Measurements from ENCODE around the gene NRG2.
A peak's percentile ranks its signal among the peaks of the same experiment; 100 is the strongest.

DNA sequence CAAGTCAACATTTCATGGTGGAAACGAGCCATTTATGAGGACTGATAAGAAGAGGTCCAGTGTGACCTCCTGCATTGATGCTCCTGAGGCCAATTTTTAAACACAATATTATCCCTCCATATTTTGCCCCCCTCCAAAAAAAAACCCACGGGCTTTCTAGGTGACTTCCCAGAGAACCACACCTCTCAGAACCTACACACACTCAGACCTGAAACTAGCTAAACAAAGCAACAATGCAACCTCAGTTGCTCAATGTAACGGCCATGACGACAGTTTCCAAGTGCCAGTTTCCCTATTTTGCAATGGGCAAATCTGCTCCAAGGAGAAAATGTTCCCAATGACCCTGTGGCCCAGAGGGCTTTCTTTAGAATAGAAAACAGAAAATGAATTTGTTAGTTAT is 3.5 kb downstream of the NRG2 start:
- TF ChIP-seq, protein P1, sequence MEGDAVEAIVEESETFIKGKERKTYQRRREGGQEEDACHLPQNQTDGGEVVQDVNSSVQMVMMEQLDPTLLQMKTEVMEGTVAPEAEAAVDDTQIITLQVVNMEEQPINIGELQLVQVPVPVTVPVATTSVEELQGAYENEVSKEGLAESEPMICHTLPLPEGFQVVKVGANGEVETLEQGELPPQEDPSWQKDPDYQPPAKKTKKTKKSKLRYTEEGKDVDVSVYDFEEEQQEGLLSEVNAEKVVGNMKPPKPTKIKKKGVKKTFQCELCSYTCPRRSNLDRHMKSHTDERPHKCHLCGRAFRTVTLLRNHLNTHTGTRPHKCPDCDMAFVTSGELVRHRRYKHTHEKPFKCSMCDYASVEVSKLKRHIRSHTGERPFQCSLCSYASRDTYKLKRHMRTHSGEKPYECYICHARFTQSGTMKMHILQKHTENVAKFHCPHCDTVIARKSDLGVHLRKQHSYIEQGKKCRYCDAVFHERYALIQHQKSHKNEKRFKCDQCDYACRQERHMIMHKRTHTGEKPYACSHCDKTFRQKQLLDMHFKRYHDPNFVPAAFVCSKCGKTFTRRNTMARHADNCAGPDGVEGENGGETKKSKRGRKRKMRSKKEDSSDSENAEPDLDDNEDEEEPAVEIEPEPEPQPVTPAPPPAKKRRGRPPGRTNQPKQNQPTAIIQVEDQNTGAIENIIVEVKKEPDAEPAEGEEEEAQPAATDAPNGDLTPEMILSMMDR (IDR thresholded peaks at IDR 0.05), result no peak
- TF ChIP-seq POLR2A (IDR thresholded peaks at IDR 0.05), result peak in 1 of 3 donors; percentile 20

Data from body of pancreas (tissue), 4 donors.